Upper lobe of left lung (tissue), 6 donors: ENCODE data around the gene MSL2. TPM values are rescaled to one million over a fixed set of nuclear protein-coding genes. Genes with fewer than 3 reads are reported as not detected.
"Not testable (repeated sequence)": the region's sequence is repeated elsewhere in the genome, so short reads cannot be mapped to it uniquely, and the experiment has no call there.

Source experiments
- ATAC-seq, 2 donors: fragments of 200-7000 bp; cut with Tn5 transposase; one replicate each; pipeline ENCODE4 v1.9.1; 2022; ENCODE audit warnings: mild to moderate bottlenecking in 2 of 2, moderate library complexity in 2 of 2; ENCODE audit not compliant: low FRiP score in 2 of 2
- DNase-seq, 2 donors: peaks; one replicate each; pipeline ENCODE4 v3.0.0-alpha.2; 2019 to 2020
- H3K27ac ChIP-seq, 4 donors: fragments of 200-600 bp; sonication (generic); one replicate each; pipeline ENCODE4 v1.5.1; 2016 to 2019
- H3K27me3 ChIP-seq, 4 donors: fragments of 200-600 bp; sonication (generic); one replicate each; pipeline ENCODE4 v1.5.1; 2017 to 2019
- H3K36me3 ChIP-seq, 4 donors: fragments of 200-600 bp; sonication (generic); one replicate each; pipeline ENCODE4 v1.5.1; 2016 to 2019
- H3K4me1 ChIP-seq, 4 donors: fragments of 200-600 bp; sonication (generic); one replicate each; pipeline ENCODE4 v1.5.1; 2018 to 2019
- H3K4me3 ChIP-seq, 4 donors: fragments of 200-600 bp; sonication (generic); one replicate each; pipeline ENCODE4 v1.5.1; 2017 to 2019; ENCODE audit warnings: mild to moderate bottlenecking in 2 of 4, moderate library complexity in 1 of 4
- H3K9me3 ChIP-seq, 4 donors: fragments of 200-600 bp; sonication (generic); one replicate each; pipeline ENCODE4 v1.5.1; 2018 to 2019
- CTCF ChIP-seq, 6 experiments: fragments of 450-650 bp in 4 of 6; fragments of 200-600 bp in 2 of 6; sonication (generic) in 2 of 6; IDR thresholded peaks; one replicate each; pipeline ENCODE4 v1.5.1; 2016 to 2019; ENCODE audit warnings: antibody characterized with exemption in 6 of 6
- EP300 ChIP-seq, 4 donors: sonication (generic); formaldehyde crosslinking; IDR thresholded peaks; one replicate each; pipeline ENCODE4 v1.5.1; 2017; ENCODE audit warnings: antibody characterized with exemption in 4 of 4, control low read depth in 2 of 4
- POLR2A ChIP-seq, 4 donors: fragments of 450-650 bp; IDR thresholded peaks; one replicate each; pipeline ENCODE4 v1.5.1; 2016 to 2017; ENCODE audit warnings: antibody characterized with exemption in 4 of 4, mild to moderate bottlenecking in 2 of 4
- POLR2AphosphoS5 ChIP-seq, 2 donors: sonication (generic); formaldehyde crosslinking; IDR thresholded peaks; one replicate each; pipeline ENCODE4 v1.5.1; 2017; ENCODE audit warnings: antibody characterized with exemption in 2 of 2
- WGBS, 2 donors: methylation state at CpG; one replicate each; pipeline ENCODE4 v1.1.5; 2017 to 2018; 5-methylcytosine and 5-hydroxymethylcytosine counted together
- total RNA-seq, 6 donors: library from RNA; depleted of rRNA in 4 of 6; stranded (reverse); fragments of >200 nt in 4 of 6; gene quantifications; one replicate each; pipeline versions ENCODE4 v1.1.0 to v1.2.1, GENCODE V29; 2016 to 2021
- donor health status: DM: no; HTN: no; CAD: no; lungs with moderate emphysema.
- donor health status: DM: no; HTN: yes; CAD: no; lungs with severe emphysema.

The MSL2 gene
- total RNA-seq, 6 donors from 2014 or later = 15.1 to 42.6 (median 33.4) TPM

DNA sequence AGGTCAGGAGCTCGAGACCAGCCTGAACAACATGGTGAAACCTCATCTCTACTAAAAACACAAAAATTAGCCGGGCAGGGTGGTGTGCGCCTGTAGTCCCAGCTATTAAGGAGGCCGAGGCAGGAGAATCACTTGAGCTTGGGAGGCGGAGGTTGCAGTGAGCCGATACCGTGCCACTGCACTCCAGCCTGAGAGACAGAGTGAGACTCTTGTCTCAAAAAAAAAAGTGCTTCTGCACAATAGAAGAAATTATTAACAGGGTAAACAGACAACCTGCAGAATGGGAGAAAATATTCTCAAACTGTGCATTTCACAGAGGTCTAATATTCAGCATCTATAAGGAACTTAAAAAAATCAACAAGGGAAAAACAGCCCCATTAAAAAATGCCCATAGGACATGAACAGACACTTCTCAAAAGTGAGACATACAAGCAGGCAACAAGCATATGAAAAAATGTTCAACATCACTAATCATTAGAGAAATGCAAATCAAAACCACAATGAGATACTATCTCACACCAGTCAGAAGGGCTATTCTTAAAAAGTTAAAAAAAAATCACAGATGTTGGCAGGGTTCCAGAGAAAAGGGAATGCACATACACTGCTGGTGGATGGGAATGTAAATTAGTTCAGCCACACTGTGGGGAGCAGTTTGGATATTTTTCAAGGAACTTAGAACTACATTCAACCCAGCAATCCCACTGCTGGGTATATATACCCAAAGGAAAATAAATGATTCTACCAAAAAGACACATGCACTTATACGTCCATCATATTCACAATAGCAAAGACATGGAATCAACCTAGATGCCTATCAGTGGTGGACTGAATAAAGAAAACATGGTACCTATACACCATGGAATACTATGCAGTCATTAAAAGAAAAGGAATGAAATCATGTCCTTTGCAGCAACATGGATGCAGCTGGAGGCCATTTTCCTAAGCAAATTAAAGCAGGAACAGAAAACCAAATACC, 75.5 kb downstream of the MSL2 start:
- no peak overlapping the region for H3K4me3 ChIP-seq
- WGBS, 2 donors = 97% methylated on average over 8 of the region's 8 CpGs
- DNase-seq (no peak), ATAC-seq (no peak)
- H3K27me3 ChIP-seq = no peaks in the 10 kb centered on the region
- H3K9me3 ChIP-seq = no peaks in the 10 kb centered on the region
- no peak overlapping the region for H3K27ac ChIP-seq
- H3K4me1 ChIP-seq = no peaks in the 10 kb centered on the region
- no peaks in the 10 kb centered on the region for H3K36me3 ChIP-seq
- no peak for TF ChIP-seq POLR2AphosphoS5 (IDR thresholded peaks at IDR 0.05)
- TF ChIP-seq CTCF (IDR thresholded peaks at IDR 0.05) = no peak
- TF ChIP-seq EP300 (IDR thresholded peaks at IDR 0.05) = no peak
- no peak for TF ChIP-seq POLR2A (IDR thresholded peaks at IDR 0.05)

DNA sequence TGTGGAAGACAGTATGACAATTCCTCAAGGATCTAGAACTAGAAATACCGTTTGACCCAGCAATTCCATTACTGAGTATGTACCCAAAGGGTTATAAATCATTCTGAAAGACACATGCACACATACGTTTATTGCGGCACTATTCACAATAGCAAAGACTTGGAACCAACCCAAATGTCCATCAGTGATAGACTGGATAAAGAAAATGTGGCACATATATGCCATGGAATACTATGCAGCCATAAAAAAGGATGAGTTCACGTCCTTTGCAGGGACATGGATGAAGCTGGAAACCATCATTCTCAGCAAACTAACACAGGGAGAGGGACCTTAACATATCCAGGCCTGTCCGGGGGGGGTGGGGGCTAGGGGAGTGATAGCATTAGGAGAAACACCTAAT, 76.4 kb downstream of the MSL2 start:
- not testable (repeated sequence) for H3K36me3 ChIP-seq, H3K27me3 ChIP-seq, DNase-seq, H3K4me3 ChIP-seq, ATAC-seq, H3K4me1 ChIP-seq, H3K9me3 ChIP-seq, H3K27ac ChIP-seq
- 91 to 96% methylated on average over 5 of the region's 5 CpGs for WGBS, 2 donors

DNA sequence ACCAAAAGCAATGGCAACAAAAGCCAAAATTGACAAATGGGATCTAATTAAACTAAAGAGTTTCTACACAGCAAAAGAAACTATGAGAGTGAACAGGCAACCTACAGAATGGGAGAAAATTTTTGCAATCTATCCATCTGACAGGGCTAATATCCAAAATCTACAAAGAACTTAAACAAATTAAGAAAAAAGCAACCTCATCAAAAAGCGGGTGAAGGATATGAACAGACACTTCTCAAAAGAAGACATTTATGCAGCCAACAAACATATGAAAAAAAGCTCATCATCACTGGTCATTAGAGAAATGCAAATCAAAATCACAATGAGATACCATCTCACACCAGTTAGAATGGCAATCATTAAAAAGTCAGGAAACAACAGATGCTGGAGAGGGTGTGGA, 76.8 kb downstream of the MSL2 start:
- not testable (repeated sequence) for H3K4me1 ChIP-seq, H3K9me3 ChIP-seq, H3K27ac ChIP-seq, DNase-seq, H3K36me3 ChIP-seq, H3K27me3 ChIP-seq, ATAC-seq, H3K4me3 ChIP-seq
- WGBS, 2 donors = 95 to 100% methylated on average over 1 of the region's 1 CpG

DNA sequence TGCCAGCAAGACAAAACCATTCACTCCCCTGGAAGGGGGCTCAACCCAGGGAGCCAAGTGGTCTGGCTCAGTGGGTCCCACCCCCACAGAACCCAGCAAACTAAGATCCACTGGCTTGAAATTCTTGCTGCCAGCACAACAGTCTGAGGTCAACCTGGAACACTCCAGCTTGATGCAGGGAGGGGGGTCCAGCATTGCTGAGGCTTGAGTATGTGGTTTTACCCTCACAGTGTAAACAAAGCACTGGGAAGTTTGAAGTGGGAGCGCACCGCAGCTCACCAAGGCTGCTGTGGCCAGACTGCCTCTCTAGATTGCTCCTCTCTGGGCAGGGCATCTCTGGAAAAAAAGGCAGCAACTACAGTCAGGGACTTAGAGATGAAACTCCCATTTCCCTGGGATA, 81.7 kb downstream of the MSL2 start:
- no peak overlapping the region for H3K4me3 ChIP-seq
- H3K27me3 ChIP-seq = no peaks in the 10 kb centered on the region
- WGBS, 2 donors = 72% methylated on average over 2 of the region's 2 CpGs; no CpG with 5 or more reads in 1 of the 2 donors
- H3K36me3 ChIP-seq = no peaks in the 10 kb centered on the region
- H3K27ac ChIP-seq = no peak overlapping the region
- DNase-seq (peak in 1 of 2 donors; percentile 63), ATAC-seq (peak in 1 of 2 donors; percentile 87)
- H3K9me3 ChIP-seq = no peaks in the 10 kb centered on the region
- no peak for TF ChIP-seq CTCF (IDR thresholded peaks at IDR 0.05)
- no peak for TF ChIP-seq POLR2A (IDR thresholded peaks at IDR 0.05)
- peaks cover 0 to 5% (median 0%) of the 10 kb centered on the region in 4 donors for H3K4me1 ChIP-seq

DNA sequence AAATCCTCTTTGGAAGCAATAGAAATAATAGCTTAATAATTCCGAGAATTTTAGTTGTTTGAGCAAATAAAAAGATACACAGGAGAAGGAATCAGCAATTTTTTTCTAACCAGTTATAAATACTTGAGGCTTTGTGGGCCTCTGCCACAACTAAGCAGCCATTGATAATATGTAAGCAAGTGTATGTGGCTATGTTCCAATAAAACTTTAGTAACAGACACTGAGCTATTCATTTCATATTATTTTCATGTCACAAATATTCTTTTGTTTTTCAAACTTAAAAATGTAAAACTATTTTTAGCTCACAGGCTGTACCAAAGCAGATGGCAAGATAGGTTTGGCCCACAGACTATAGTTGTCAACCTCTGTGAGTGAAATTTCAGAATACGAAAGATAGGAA, 85.7 kb downstream of the MSL2 start:
- ATAC-seq (no peak), DNase-seq (no peak)
- WGBS, 2 donors = 91 to 95% methylated on average over 2 of the region's 2 CpGs
- Histone ChIP-seq H3K27ac (no peak overlapping the region), H3K36me3 (no peaks in the 10 kb centered on the region), H3K9me3 (no peaks in the 10 kb centered on the region), H3K27me3 (no peaks in the 10 kb centered on the region), H3K4me3 (no peak overlapping the region), H3K4me1 (peaks cover 0 to 5% (median 0%) of the 10 kb centered on the region in 4 donors)
- TF ChIP-seq CTCF (IDR thresholded peaks at IDR 0.05) = no peak
- TF ChIP-seq POLR2AphosphoS5 (IDR thresholded peaks at IDR 0.05) = no peak
- TF ChIP-seq EP300 (IDR thresholded peaks at IDR 0.05) = no peak
- no peak for TF ChIP-seq POLR2A (IDR thresholded peaks at IDR 0.05)

DNA sequence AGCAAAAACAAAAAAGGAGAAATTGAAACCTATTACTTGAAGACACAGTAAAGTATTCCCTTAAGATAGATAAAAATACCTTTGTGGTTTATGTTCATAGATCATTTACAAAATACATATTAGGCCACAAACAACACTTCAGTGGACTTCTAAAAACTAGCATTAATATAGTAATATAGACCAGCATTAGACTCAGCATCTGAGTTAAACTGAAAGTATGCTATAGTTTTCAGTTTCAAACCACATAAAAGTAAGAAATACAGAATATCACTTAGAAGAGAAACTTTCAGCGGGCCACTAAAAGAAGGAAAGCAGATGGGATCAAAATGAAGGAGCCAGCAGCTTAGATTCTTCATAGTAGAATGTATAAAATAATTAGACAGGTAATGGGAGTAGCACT, 86.6 kb downstream of the MSL2 start:
- Histone ChIP-seq H3K4me1 (peaks cover 0 to 3% (median 0%) of the 10 kb centered on the region in 4 donors), H3K27me3 (no peaks in the 10 kb centered on the region), H3K36me3 (no peaks in the 10 kb centered on the region), H3K27ac (no peak overlapping the region), H3K9me3 (no peaks in the 10 kb centered on the region), H3K4me3 (no peak overlapping the region)
- 92 to 95% methylated on average over 1 of the region's 1 CpG for WGBS, 2 donors
- TF ChIP-seq EP300 (IDR thresholded peaks at IDR 0.05) = no peak
- TF ChIP-seq POLR2AphosphoS5 (IDR thresholded peaks at IDR 0.05) = no peak
- TF ChIP-seq CTCF (IDR thresholded peaks at IDR 0.05) = no peak
- no peak for TF ChIP-seq POLR2A (IDR thresholded peaks at IDR 0.05)
- ATAC-seq (no peak), DNase-seq (no peak)
